Mammary epithelial cell (primary cell): ENCODE data around the gene SMIM3.

Experiments
- CTCF ChIP-seq, 2 donors: IDR thresholded peaks in 1 of 2; conservative IDR thresholded peaks in 1 of 2; 2 replicates each; pipeline ENCODE4 v1.5.1; 2011 to 2012; ENCODE audit warnings: inconsistent platforms in 2 of 2, low read length in 2 of 2, mild to moderate bottlenecking in 2 of 2, control low read depth in 1 of 2, low read depth in 1 of 2; ENCODE audit not compliant: insufficient read depth in 1 of 2; ENCODE audit errors: extremely low read depth in 1 of 2
- EZH2 ChIP-seq: IDR thresholded peaks from 2 replicates; pipeline ENCODE4 v1.6.1; 2012; ENCODE audit warnings: low read length, inconsistent platforms, borderline replicate concordance

GRCh38 chr5:150778517-150779396 lies at the start of gene SMIM3:
- TF ChIP-seq CTCF (conservative IDR thresholded peaks at IDR 0.05 in 1 of 2, IDR thresholded peaks at IDR 0.05 in 1 of 2; ENCODE audit: extremely low read depth in 1 of 2, insufficient read depth in 1 of 2, low read depth in 1 of 2, low read length in 2 of 2) (peak in 1 of 2 donors; percentile 67), EZH2 (no peak)
